GM12864 (cell line): ENCODE measurements around the gene TMEM43.

Source experiments
- DNase-seq: peaks from one replicate; pipeline ENCODE4 v3.0.0-alpha.2; 2011; ENCODE audit warnings: low read depth
- H3K4me3 ChIP-seq: 2 replicates; pipeline ENCODE4 v1.5.1; 2011; ENCODE audit warnings: mild to moderate bottlenecking, low read depth, low read length, control low read depth
- CTCF ChIP-seq: IDR thresholded peaks from 2 replicates; pipeline ENCODE4 v1.5.1; 2011; ENCODE audit warnings: low read depth, mild to moderate bottlenecking, moderate library complexity, low read length, control low read depth, inconsistent platforms; ENCODE audit errors: missing control alignments

The TMEM43 gene

GRCh38 chr3:14123308-14124222, 1.3 kb upstream of the TMEM43 start:
- TF ChIP-seq CTCF: no peak
- DNase-seq: no peak
- H3K4me3 ChIP-seq: peak overlapping the region; percentile 91

GRCh38 chr3:14124223-14124614, 633 bp upstream of the TMEM43 start:
- no peak for TF ChIP-seq CTCF
- peak overlapping the region; percentile 91 for H3K4me3 ChIP-seq
- DNase-seq: peak; percentile 70

- peak overlapping the region; percentile 91 for H3K4me3 ChIP-seq
- TF ChIP-seq CTCF: no peak
- no peak for DNase-seq
Measured at GRCh38 chr3:14125193-14126016, 553 bp downstream of the TMEM43 start.

GRCh38 chr3:14126017-14126886, 1.4 kb downstream of the TMEM43 start:
- TF ChIP-seq CTCF: no peak
- H3K4me3 ChIP-seq: peak overlapping the region; percentile 91
- DNase-seq: no peak

GRCh38 chr3:14126887-14127505, 2.1 kb downstream of the TMEM43 start:
- H3K4me3 ChIP-seq: no peak overlapping the region
- TF ChIP-seq CTCF: no peak

GRCh38 chr3:14127516-14128161, 2.8 kb downstream of the TMEM43 start:
- TF ChIP-seq CTCF: no peak
- no peak for DNase-seq
- H3K4me3 ChIP-seq: no peak overlapping the region

More at GRCh38 chr3:14126887-14127505, 2.1 kb downstream of the TMEM43 start:
- DNase-seq: no peak
